ENCODE measurements around the gene MYEOV.

MYEOV gene

DNA sequence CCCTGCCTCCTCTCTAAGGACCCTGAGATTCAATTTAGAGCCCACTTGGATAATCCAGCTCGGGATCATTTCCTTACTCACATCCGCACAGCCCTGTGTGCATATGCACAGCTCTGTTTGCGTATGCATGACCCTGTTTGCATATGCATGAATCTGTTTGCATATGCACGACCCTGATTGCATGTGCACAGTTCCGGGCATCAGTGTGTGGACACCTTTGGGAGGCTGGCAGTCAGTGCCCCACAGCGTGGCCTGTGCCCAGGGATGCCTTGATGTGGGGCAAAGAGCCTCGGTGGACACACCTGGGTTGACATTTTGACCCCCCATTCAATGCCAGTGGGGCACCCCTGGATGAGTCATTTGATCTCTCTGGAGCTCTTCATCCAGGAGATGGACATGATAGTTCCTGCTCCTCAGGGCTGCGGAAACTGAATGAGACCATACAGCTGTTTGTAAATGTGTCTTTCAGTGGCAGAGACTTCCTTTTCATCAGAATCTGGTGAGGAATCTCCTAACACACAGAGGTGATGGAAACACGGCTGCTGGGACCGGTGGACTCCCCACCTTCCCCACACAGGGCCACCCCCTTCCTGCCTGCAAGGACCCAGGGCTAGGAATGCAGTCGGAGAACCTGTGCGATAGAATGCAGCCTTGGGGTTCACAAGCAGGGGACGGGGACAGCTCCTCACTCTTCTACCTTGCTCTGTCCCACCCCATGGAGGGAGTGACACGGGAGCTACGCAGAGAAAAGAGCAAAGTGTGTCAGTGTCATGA is 41.2 kb downstream of the MYEOV start:
- TF ChIP-seq, protein P1, sequence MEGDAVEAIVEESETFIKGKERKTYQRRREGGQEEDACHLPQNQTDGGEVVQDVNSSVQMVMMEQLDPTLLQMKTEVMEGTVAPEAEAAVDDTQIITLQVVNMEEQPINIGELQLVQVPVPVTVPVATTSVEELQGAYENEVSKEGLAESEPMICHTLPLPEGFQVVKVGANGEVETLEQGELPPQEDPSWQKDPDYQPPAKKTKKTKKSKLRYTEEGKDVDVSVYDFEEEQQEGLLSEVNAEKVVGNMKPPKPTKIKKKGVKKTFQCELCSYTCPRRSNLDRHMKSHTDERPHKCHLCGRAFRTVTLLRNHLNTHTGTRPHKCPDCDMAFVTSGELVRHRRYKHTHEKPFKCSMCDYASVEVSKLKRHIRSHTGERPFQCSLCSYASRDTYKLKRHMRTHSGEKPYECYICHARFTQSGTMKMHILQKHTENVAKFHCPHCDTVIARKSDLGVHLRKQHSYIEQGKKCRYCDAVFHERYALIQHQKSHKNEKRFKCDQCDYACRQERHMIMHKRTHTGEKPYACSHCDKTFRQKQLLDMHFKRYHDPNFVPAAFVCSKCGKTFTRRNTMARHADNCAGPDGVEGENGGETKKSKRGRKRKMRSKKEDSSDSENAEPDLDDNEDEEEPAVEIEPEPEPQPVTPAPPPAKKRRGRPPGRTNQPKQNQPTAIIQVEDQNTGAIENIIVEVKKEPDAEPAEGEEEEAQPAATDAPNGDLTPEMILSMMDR (IDR thresholded peaks at IDR 0.05) = no peak

DNA sequence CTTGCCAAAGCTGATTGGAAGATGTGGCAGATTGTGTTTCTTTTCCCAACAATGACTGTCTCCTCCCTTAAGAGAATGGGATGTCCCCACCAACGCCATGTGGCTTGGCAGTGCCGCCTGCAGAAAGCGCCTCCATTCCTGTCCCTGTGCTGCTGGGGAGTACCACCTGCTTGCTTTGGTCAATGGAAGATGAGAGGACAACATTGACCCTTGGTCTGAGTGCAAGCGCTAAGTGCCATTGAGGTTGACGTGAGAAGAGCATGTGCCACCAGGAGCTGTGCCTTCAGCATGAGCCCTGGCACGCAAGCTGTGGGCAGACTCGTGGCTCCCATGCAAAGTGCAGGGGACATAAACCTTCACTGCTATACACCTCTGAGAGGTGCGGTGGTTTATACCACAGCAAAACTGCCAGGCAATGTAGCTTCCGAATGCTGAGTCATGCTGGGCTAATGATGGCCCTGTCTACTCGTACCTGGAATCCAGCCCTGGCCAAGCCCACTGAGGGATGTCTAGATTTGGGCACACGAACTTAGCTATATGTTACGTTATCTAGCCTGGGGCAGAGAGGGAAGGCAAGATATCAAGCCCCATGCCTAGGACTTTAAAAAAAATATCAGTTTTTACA is 41.9 kb downstream of the MYEOV start:
- TF ChIP-seq, protein P1 (IDR thresholded peaks at IDR 0.05) = no peak

DNA sequence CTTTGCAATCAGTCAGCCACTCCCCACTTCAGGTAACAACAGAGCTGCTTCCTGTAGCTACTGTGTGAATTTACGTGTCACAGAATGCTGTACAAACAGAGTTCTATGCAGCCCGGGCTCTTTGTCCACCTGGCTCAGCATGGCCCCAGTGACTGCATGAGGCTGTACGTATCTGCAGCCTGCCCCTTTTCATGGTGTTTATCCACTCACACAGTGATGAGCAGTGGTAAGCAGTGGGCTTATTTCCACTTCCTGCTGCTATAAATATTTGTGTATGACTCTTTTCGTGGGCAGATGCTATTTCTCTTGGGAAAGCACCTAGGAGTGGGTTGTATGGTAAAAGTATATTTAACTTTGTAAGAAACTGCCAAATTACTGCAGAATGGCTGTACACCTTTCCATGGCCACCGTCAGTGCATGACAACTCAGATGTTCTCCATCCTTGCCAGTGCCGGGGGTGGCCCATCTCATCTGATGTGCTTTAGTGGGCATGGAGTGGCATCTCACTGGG is 43.3 kb downstream of the MYEOV start:
- TF ChIP-seq, protein P1 (IDR thresholded peaks at IDR 0.05) = no peak

DNA sequence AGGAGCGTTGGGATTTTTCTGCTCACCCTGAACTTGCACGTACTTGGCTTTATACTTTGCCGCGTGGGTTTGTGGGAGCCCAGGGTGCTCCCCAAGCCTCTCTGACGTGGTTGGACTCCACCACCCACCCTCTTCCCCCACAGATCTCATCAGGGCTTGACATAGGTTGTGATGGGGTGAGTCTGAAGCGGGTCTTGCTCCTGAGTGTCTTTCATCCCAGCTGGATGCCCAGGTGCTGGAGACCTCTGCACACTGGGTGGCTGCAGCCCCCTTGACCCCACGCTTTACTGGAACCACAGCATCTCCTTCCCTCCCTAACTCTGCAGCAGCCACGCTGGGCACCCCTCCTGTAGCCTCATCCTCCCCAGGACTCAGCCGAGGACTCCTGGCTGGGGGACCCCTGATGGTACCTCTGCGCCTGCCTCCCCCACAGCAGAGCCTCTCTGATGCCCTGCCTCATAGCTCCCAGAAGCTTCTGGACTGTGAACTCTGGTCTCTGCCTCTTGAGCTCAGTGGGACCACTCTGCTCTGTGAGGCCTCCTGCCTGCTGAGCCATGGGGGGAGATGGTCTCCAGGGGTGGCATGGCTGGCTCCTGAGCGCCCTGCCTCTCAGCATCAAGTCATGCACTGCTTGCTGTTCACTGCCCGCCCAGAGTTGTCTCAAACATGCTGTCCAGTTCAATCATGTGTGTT is 45.2 kb downstream of the MYEOV start:
- TF ChIP-seq, protein P1 (IDR thresholded peaks at IDR 0.05) = no peak

DNA sequence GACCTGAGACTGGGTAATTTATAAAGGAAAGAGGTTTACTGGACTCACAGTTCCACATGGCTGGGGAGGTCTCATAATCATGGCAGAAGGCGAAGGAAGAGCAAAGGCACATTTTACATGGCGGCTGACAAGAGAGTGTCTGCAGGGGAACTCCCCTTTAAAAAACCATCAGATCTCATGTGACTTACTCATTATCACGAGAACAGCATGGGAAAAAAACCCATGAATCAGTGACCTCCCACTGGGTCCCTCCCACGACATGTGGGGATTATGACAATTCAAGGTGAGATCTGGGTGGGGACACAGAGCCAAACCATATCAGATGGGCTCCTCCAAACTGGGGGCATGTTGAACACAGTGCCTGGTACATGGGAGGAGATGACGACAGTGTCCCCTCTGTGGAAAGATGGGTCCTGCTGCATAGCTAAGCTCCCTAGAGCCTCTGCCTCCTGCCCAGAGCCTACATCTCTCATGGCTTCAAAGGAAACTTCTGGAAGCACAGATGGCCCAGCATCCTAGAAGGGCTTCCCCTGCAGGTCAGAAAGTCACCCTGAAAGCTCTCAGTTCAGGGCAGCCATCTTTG is 46.1 kb downstream of the MYEOV start:
- TF ChIP-seq, protein P1 (IDR thresholded peaks at IDR 0.05) = no peak

DNA sequence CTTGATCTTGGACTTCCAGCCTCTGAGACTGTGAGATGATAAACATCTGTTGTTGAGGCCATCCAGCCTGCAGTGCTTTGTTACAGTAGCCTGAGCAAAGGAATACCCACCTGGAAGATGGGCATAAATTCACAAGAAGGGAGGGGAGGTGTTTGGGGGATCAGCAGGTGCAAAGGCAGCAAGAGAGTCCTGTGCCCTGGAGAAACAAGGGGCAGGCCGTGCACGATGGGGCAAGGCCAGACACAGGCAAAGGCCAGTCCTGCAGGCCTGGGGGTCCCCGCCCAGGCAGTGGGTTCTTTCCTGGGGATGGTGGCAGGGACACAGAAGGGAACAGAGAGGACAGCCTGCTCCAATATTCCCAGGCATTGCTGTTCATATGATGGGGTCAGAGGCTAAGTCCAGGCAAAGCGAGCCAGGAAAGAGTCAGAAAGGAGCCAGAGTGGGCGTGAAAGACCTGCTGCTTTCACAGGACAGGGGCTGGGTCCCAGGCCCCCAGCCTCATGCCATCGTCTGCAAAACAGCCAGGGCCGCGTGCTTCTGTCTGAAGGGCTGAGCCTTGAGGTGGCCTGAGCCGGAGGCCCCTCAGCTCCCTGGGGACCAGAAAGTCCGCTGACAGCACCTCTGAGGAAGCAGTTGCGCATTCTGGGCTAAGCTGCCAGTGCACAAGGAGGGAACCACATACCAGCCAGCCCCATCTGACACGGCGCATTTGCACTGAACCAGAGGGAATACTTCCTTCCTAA is 48.8 kb downstream of the MYEOV start:
- TF ChIP-seq, protein P1 (IDR thresholded peaks at IDR 0.05) = no peak
